Measurements from ENCODE around the gene TSEN15. TPM values are rescaled to one million over a fixed set of nuclear protein-coding genes. Genes with fewer than 3 reads are reported as not detected.

TSEN15 gene
- total RNA-seq, 6 experiments from 2014 or later = 32.7 to 47.0 (median 40.4) TPM

GRCh38 chr1:184019506-184019905 lies 32.0 kb upstream of the TSEN15 start:
- no peak for DNase-seq
- no peaks in the 10 kb centered on the region for H3K36me3 Mint-ChIP-seq (ENCODE audit: low read depth)
- no peak overlapping the region for H3K4me3 Mint-ChIP-seq
- no peaks in the 10 kb centered on the region for H3K27me3 Mint-ChIP-seq (ENCODE audit: insufficient read depth)
- H3K9me3 Mint-ChIP-seq = no peaks in the 10 kb centered on the region
- TF ChIP-seq, protein P1, sequence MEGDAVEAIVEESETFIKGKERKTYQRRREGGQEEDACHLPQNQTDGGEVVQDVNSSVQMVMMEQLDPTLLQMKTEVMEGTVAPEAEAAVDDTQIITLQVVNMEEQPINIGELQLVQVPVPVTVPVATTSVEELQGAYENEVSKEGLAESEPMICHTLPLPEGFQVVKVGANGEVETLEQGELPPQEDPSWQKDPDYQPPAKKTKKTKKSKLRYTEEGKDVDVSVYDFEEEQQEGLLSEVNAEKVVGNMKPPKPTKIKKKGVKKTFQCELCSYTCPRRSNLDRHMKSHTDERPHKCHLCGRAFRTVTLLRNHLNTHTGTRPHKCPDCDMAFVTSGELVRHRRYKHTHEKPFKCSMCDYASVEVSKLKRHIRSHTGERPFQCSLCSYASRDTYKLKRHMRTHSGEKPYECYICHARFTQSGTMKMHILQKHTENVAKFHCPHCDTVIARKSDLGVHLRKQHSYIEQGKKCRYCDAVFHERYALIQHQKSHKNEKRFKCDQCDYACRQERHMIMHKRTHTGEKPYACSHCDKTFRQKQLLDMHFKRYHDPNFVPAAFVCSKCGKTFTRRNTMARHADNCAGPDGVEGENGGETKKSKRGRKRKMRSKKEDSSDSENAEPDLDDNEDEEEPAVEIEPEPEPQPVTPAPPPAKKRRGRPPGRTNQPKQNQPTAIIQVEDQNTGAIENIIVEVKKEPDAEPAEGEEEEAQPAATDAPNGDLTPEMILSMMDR (IDR thresholded peaks at IDR 0.05) = no peak
- peaks cover 28% of the 10 kb centered on the region for H3K4me1 Mint-ChIP-seq (ENCODE audit: low read depth)
- H3K27ac Mint-ChIP-seq = no peak overlapping the region

DNA sequence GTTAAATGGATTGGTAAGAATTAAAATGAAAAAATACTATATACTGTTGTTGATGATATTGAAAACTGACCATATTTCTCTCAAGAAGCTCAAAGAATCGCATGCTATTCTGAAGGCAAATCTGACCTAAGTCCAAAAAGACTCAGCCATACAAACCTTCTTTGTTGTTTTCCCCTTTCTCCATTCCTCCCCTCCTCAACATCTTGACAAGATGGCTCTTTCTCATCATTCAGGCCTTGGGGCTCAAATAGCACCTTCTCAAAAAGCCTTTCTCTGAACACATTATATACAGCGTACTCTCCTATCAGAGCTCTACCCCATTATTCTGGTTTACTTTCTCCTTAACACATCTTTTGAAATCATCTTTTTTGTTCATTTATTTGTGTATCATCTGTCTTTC lies 31.2 kb upstream of the TSEN15 start:
- peaks cover 33% of the 10 kb centered on the region for H3K4me1 Mint-ChIP-seq (ENCODE audit: low read depth)
- TF ChIP-seq, protein P1 (IDR thresholded peaks at IDR 0.05) = no peak
- no peaks in the 10 kb centered on the region for H3K27me3 Mint-ChIP-seq (ENCODE audit: insufficient read depth)
- H3K36me3 Mint-ChIP-seq (ENCODE audit: low read depth) = no peaks in the 10 kb centered on the region
- no peaks in the 10 kb centered on the region for H3K9me3 Mint-ChIP-seq
- no peak for DNase-seq
- no peak overlapping the region for H3K4me3 Mint-ChIP-seq
- H3K27ac Mint-ChIP-seq = no peak overlapping the region

- H3K27ac Mint-ChIP-seq = no peak overlapping the region
- no peaks in the 10 kb centered on the region for H3K36me3 Mint-ChIP-seq (ENCODE audit: low read depth)
- peaks cover 38% of the 10 kb centered on the region for H3K4me1 Mint-ChIP-seq (ENCODE audit: low read depth)
- H3K9me3 Mint-ChIP-seq = no peaks in the 10 kb centered on the region
- H3K4me3 Mint-ChIP-seq = no peak overlapping the region
- no peaks in the 10 kb centered on the region for H3K27me3 Mint-ChIP-seq (ENCODE audit: insufficient read depth)
- no peak for DNase-seq
- TF ChIP-seq, protein P1 (IDR thresholded peaks at IDR 0.05) = no peak
Measured at GRCh38 chr1:184020855-184021254, 30.7 kb upstream of the TSEN15 start.

DNA sequence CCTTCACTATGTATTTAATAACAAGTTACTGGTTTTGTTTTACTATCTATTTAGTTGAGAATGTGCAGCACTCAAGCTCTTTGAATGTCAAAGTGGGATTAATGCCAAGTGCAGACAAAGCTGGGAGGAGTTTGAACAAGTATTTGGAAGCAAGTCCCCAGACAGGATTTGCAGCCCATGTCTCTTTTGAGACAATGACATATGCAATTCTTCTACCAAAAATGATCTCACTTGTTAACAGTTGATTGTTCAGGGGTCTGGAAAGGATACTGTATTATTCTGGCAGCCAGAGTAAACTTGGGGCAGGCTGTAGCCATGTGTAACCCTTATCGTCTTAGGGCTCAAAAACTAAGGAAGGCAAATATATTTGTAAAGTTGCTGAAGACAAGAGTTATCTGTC lies 29.8 kb upstream of the TSEN15 start:
- H3K27me3 Mint-ChIP-seq (ENCODE audit: insufficient read depth) = no peaks in the 10 kb centered on the region
- no peaks in the 10 kb centered on the region for H3K36me3 Mint-ChIP-seq (ENCODE audit: low read depth)
- H3K4me1 Mint-ChIP-seq (ENCODE audit: low read depth) = peaks cover 45% of the 10 kb centered on the region
- no peaks in the 10 kb centered on the region for H3K9me3 Mint-ChIP-seq
- H3K27ac Mint-ChIP-seq = no peak overlapping the region
- H3K4me3 Mint-ChIP-seq = no peak overlapping the region
- no peak for DNase-seq
- TF ChIP-seq, protein P1 (IDR thresholded peaks at IDR 0.05) = no peak

GRCh38 chr1:184022668-184023067 lies 28.9 kb upstream of the TSEN15 start:
- Mint-ChIP-seq H3K27me3 (ENCODE audit: insufficient read depth) (no peaks in the 10 kb centered on the region), H3K4me1 (ENCODE audit: low read depth) (peaks cover 45% of the 10 kb centered on the region), H3K9me3 (no peaks in the 10 kb centered on the region), H3K36me3 (ENCODE audit: low read depth) (no peaks in the 10 kb centered on the region), H3K4me3 (no peak overlapping the region), H3K27ac (no peak overlapping the region)
- DNase-seq = no peak
- TF ChIP-seq, protein P1 (IDR thresholded peaks at IDR 0.05) = no peak

- peaks cover 49% of the 10 kb centered on the region for H3K4me1 Mint-ChIP-seq (ENCODE audit: low read depth)
- no peaks in the 10 kb centered on the region for H3K27me3 Mint-ChIP-seq (ENCODE audit: insufficient read depth)
- H3K27ac Mint-ChIP-seq = no peak overlapping the region
- TF ChIP-seq, protein P1 (IDR thresholded peaks at IDR 0.05) = no peak
- DNase-seq = no peak
- H3K9me3 Mint-ChIP-seq = no peaks in the 10 kb centered on the region
- no peak overlapping the region for H3K4me3 Mint-ChIP-seq
- H3K36me3 Mint-ChIP-seq (ENCODE audit: low read depth) = no peaks in the 10 kb centered on the region
Measured at GRCh38 chr1:184023171-184023570, 28.4 kb upstream of the TSEN15 start.

Measured in HFFc6 (cell line).